NCI-H748 (cell line): Measurements from ENCODE around the gene TMED9.
A peak's percentile ranks its signal among the peaks of the same experiment; 100 is the strongest.

ENCODE experiments used
- DNase-seq: peaks from one replicate; lab custom pipeline; 2025; ENCODE audit not compliant: unreplicated experiment; lab: John Stamatoyannopoulos, UW

Gene TMED9

DNA sequence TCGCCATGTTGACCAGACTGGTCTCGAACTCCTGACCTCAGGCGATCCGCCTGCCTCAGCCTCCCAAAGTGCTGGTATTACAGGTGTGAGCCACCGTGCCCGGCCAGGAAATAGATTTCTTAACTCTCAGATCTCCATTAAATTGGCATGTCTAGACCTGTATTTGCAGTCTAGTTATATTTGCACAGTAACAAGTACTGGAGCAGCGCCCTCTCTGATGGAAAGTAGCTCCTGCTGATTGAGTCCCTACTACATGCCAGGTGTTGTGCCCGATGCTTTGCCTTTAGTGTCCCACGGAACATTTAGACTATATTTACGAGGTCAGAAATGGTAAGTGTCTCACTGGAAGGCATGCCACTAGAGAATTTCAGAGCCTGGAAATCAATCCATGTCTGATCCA is 15.8 kb upstream of the TMED9 start:
- DNase-seq: peak; percentile 63

DNA sequence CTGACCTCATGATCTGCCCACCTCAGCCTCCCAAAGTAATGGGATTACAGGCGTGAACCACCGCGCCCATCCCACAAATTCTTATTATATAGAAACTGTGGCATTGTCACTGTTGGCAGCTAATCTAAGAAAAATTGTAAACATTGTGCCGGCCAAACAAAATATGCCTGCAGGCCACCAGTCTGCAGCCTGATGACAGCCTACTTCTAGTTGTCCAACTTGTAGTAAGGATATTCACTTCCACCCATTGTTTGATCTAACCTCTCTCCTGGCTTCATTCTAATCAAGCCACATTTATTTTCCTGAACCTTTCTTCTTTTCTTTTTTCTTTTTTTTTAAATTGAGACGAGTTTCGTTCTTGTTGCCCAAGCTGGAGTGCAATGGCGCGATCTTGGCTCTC is 13.7 kb upstream of the TMED9 start:
- no peak for DNase-seq

DNA sequence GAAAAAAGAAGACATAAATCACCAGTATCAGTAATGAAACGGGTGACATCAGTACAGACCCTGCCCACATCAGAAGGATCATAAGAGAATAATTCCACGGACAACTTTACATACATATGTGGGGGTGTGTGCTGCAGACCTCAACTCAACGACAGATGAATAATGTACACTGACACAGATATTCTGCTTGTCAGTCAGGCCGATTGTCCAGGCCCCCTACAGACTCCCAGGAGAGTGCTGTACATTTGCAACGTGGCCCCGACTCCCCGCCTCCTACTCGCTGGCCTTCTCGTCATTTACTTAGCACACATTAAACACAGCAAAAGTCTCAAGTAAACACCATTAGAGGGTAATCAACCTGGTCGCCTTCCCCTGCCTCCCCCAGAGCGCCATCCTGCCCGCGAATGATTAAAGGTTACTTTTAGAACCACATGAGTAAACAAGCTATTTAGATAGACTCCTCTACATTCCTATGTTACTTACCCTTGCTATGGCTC is 3.5 kb upstream of the TMED9 start:
- peak; percentile 82 for DNase-seq

DNA sequence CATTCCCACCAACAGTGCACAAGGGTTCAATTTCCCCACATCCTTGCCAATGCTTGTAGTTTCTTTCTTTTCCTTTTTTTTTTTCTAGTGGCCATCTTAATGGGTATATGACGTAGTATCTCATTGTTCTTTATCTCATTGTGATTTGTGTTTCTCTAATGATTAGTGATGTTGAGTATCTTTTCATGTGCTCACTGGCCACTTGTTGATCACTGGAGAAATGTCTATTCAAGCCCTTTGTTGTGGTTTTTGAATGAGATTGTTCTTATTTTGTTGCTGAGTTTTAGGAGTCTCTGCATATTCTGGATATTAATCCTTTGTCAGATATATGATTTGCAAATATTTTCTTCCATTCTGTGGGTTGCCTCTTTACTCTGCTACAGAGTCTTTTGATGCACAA is 1.6 kb upstream of the TMED9 start:
- DNase-seq: no peak

DNA sequence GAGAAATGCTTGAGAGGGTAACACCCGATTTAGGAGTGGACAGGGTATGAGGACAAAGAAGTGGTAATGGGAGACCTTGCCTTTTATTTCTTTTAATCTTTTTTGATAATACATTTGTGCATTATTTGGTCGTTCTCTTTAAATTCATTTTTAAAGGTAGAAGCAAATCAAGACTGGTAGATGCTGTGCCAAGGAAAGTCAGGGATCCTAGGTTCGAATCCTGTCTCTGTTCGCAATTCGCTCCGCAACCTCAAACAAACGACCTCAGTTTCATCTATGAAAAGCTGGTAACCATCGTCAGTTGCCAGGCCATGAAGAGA is 353 bp upstream of the TMED9 start:
- no peak for DNase-seq

DNA sequence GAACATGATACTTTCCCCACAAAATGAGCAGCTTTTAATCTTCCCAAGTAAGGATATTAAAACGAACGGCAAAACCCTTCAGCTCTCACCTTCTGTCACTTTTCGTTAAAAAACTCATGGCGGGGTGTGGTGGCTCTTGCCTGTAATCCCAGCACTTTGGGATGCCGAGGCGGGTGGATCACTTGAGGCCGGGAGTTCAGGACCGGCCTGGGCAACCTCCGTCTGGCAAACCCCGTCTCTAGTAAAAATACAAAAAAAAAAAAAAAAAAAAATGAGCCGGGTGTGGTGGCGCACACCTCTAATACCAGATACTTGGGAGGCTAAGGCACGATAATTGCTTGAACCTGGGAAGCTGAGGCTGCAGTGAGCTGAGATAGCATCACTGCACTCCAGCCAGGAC is 902 bp downstream of the TMED9 start:
- no peak for DNase-seq

DNA sequence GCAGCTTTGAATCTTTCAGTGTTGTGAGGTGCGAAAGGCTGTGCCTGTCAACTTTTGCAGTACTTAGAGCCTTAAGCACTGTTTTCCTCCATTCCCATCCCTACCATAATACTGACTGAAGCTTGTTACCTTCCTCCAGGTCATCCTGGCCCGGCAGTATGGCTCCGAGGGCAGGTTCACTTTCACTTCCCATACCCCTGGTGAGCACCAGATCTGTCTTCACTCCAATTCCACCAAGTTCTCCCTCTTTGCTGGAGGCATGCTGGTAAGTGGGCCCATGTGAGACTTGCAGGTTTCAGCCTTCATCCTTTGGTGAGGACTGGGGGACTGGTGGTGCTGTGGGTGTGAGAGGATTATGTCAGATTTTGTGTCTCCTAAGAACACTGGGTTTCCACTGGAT is 1.5 kb downstream of the TMED9 start:
- no peak for DNase-seq

DNA sequence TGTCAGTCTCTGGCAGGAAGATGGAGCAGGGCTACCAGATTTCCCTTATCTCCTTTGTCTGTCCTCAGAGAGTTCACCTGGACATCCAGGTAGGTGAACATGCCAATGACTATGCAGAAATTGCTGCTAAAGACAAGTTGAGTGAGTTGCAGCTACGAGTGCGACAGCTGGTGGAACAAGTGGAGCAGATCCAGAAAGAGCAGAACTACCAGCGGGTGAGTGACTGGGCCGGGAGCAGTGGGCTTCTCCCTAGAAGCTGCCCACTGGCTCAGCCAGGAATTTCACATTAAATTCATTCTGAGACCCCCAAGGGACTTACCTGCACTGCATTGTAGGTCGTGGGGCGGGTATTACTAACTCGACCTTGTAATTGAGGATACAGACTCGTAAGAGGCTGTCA is 2.1 kb downstream of the TMED9 start:
- no peak for DNase-seq

DNA sequence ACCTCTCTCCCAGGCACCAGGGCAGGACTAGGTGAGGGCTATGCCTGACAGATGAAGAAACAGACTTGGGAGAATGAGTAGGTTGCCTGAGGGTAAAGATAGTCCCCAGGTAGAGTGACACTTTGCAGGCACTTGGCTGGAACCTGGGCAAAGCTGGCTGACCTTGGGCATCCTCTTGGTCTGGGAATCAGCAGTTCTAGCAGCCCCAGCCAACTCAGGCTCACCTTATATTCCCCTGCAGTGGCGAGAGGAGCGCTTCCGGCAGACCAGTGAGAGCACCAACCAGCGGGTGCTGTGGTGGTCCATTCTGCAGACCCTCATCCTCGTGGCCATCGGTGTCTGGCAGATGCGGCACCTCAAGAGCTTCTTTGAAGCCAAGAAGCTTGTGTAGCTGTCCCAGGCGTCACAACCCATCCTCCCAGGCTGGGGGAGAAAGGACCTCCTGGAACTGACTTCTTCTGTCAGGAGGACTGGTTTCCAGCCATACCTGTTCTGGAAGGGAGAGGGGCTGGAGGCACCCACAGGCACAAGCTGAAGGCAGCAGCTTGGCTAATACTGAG is 3.1 kb downstream of the TMED9 start:
- no peak for DNase-seq

DNA sequence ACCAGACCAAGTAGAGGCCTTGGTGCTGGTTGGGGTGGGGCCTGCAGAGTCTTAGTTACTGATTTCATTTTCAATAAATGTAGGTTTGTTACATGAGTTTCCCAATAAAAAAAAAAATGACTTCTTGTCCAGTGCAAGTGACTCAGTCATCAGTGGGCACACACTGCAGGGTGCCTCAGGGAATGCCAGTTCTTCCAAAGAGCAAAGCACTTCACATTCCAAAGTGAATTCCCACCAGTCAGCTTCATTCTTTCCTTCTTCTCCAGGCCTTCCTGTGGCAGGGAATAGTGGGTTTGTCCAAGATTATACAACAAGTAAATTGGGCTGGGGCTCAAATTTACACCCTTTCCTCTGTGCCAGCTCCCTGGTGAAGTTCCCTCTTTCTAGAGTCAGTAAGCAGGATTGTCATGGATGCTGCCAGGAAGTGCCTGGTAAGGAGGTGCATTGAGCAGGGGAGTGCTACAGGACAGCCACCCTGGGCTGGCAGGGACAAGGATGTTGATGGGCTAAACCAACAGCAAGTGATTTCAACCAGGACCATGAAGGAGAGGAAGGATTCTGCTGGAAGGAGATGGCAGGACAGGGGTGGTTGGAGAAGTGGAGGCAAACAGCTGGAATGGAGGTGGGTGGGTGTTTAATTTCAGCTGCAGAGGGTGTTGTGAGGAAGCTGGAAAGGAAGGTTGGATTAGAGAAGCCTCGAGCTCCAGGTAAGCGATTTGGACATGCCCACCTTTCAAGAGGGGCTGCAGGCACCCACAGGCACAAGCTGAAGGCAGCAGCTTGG is 4.2 kb downstream of the TMED9 start:
- DNase-seq: no peak

DNA sequence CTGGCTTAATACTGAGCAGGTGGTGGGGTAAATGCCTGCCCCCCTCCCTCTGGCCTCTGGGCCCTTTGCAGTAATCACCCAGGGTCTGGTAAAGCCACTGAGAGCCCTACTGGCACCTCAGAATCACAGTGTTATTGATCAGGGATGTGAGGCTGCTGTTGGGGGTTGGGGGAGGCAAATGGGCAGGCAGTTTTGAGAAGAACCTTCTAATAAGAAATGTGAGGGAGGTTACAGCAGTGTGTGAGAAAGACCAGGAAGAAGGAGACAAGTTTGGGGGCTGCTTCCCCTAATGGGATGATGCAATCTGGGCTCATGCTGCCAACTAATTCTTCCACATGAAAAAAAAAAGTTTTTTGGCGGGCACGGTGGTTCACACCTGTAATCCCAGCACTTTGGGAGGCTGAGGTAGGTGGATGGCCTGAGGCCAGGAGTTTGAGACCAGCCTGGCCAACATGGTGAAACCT is 4.8 kb downstream of the TMED9 start:
- DNase-seq: no peak

DNA sequence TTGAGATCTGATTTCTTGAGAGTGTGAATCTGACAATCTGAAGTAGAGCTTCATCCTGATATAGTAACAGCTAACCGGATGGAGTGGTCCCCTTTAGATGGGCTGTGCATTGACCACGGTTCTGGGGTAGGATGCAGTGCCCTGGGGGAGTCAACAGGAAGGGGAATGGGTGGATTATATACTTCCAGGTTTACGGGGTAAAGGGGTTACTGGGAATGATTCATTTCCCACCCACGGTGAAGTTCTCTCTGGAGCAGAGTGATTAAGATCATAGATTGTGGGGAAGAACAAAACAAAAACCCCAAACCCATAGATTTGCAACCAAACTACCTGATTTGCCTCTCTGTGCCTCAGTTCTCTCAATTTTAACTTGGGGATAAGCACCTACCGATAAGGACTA is 6.5 kb downstream of the TMED9 start:
- DNase-seq: no peak

DNA sequence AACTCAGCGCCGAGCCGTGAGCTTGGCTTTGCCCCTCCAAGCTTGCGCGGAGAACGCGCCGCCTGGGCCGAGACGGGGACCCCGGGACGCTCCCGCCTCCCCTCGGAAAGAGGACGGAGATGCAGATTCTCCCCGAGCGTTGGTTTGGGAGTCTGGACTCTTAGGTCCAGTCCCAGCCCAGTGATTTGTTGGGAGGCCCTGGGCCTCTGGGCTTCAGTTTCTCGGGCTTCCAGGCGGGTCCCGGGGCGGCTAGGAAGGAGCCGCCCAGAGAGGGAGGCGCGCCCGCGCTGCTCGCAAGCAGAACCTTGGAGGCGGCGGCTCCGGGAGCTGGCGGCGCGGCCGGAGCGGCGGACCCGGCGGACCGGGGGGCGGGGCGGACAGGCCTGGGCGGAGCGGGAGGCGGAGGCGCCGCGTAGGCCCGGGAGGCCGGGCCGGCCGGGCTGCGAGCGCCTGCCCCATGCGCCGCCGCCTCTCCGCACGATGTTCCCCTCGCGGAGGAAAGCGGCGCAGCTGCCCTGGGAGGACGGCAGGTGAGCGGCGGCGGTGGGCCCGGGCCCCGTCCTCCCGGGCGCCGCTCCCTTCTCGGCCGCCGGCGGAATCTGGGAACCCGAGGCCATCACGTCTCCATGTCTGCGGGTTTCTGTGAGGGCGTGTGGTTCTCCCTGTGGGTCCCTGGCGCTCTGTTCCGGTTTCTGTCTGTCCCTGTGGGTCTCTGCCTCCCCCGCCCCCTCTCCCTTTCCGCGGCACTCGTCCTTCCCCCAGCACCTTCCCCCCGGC is 7.9 kb downstream of the TMED9 start, which contains the start of gene B4GALT7:
B4GALT7 (plus strand) TSS at position 402 of the 777 bp plus-strand sequence; CDS start at position 481, 79 bp downstream.
- DNase-seq: peak; percentile 85

DNA sequence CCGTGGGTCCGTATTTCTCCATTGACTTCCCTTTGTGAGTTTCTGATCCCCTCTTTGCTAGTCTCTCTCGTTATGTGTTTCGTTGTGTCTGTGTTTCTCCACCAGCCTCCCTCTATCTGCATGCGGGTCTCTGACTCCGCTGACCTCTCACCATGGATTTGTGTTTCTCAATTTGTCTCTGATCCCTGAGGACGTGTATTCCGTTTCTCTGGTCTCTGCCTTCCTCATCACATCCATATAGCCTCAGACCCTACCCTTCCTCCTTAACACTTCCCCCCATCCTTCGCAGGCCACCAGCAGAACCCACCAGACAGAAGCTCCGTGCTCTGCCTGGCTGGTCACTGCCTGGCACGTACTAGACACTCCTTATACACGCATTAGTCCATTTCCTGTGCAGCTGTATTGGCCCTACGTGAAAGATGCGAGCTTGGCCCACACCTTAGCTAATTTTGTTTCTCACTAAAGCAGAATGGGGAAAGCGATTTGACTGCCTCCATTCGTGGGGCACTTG is 8.6 kb downstream of the TMED9 start:
- peak; percentile 48 for DNase-seq

DNA sequence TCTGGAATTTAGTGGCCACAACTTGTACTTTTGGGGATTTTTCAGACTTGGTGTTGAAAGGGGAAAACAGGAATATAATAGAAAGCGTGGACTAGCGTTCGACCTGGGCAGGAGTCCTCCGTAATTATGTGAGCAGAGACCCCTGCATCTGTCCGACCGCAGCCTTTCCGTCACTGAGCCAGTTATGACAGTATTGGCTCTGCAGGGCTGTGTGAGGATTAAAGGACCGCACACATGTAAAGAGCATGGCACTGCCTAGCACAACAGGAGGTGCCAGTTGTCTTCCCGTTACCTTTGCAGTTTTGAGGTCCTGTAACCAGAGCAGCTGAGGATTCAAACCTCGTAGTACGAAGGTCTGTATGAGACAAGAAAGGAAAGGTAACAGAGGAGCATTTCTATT is 9.1 kb downstream of the TMED9 start:
- no peak for DNase-seq

DNA sequence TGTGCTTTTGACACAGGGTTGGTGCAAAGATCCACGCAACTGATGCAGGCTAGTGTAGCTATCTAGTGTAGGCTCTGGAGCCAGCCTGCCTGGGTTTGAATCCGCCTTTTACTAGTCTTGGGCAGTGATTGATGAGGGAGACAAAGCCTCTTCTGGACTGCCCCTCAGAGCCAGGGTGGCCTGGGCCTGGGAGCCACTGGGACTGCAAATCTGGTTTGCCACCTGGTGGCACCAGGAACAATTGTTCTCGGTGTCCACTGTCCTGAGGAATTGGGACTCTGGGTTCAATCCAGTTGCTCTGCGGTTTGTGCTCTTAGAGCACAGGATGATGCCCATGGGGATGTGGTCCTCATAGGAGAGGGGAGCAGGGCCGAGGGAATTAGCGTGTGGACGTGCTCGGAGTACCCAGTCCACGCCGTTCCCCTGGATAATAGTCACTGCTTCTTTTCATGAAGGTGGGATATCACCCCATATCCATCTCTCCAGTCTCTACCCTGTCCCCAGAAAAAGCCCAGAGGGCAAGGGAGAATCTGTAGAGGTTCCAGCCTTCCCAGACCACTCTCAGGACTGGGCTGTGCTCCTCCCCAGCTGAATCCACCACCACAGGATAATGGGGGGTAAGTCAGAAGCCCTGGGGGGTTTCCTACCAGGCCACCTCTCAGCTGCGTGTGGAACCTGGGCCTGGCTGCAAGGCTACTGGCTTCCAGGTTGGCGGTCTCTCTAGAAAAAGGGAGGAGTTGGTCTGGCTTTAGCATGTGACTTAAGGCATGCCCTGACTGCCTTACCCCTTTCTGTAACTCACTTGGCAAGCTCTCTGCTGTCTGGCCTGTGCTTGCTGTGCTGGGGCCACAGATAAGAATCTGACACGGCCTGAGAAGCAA is 9.8 kb downstream of the TMED9 start:
- peak; percentile 25 for DNase-seq

DNA sequence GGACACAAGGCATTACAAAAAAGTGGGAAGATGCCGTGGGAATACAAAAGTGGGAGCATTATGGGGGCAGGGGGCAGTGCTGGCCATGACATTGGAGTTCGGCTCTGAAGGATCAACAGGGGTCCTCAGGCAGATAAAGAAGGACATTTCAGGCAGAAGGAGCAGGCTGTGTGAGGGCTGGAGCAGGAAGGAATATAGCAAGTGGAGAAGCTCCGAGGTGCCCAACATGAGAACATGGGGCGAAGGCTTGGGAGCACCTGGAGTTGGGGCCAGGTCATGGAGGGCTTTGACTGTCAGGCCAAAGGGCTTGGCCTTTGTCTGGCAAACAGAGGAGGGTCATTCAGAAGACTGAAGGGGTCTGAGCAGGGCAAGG is 10.4 kb downstream of the TMED9 start:
- no peak for DNase-seq

DNA sequence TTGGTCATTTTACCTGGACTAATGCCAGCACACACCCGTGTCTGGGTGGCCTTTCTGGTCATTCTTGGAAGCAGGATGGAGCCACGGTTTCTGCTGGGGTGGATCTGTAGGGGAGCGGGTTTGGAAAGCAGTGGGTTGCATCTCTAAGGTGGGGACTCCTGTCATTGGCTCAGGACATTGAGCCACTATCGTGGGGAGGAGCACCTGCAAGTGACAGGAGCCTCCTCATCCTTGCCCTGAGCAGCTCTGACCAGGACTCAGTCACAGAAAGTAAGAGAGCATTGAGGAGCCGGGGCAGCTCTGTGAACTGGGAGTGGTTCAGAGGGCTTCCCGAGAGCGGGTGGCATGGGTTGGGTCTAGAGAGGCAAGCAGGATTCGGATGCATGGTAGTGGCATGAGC is 11.6 kb downstream of the TMED9 start:
- DNase-seq: no peak

DNA sequence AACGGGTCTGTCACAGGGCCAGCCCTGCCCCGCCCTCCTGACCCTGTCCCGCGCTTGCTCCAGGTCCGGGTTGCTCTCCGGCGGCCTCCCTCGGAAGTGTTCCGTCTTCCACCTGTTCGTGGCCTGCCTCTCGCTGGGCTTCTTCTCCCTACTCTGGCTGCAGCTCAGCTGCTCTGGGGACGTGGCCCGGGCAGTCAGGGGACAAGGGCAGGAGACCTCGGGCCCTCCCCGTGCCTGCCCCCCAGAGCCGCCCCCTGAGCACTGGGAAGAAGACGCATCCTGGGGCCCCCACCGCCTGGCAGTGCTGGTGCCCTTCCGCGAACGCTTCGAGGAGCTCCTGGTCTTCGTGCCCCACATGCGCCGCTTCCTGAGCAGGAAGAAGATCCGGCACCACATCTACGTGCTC is 12.1 kb downstream of the TMED9 start:
- no peak for DNase-seq

DNA sequence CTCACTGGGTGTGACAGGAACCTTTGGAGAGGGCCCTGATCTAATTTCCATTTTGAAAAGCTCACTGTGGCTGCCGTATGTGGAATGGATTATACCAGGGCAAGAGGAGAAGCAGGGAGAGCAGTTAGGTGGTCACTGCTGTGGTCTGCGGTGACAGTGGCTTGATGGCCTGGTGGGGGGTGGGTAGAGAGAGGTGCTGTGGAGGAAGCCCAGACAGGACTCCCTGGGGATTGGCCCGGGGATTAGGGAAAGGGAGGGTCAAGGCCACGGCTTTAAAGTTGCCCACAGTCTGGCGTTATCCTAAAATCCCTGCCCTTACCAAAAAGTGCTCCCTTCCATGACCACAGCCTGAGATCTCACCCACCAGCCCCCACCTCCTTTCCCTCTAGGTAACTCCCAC is 12.7 kb downstream of the TMED9 start:
- DNase-seq: no peak

DNA sequence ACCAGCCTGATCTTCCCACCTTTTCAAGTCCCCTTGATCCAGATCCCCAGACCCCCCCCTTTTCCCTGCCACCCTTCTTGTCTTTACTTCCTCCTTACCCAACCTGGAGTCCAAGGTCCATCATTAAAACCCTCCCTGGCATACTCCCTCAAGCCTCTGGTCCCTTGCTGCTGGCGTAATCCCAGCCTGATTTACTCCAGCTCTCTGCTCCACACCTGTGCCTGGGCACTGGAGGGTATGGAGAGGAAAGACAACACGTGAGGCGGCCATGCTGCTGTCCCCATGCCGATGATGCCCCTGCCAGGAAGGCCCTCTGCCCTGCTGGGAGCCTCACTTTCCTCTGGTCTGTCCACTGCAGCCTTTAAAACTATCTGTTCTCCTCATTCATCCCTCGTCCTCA is 13.1 kb downstream of the TMED9 start:
- no peak for DNase-seq
